GM12892 (cell line): ENCODE data around the gene RASGRP2.

ENCODE experiments used
- DNase-seq: peaks from one replicate; pipeline ENCODE4 v3.0.0; 2011; ENCODE audit not compliant: insufficient read length
- FAIRE-seq: peaks from 2 replicates; lab custom pipeline; 2011; peaks lifted over from hg19 to GRCh38; lab: Jason Lieb, UNC
- POLR2A ChIP-seq: IDR thresholded peaks from 2 replicates; pipeline ENCODE4 v1.6.1; 2011; ENCODE audit warnings: low read depth, low read length, control low read depth
- POLR2AphosphoS5 ChIP-seq: IDR thresholded peaks from 2 replicates; pipeline ENCODE4 v1.6.1; 2011; ENCODE audit warnings: low read depth, low read length, control low read depth
- TAF1 ChIP-seq: IDR thresholded peaks from 2 replicates; pipeline ENCODE4 v1.6.1; 2011; ENCODE audit warnings: low read depth, mild to moderate bottlenecking, control low read depth, low read length, borderline replicate concordance

RASGRP2 gene

GRCh38 chr11:64784813-64785581, 41.1 kb upstream of the RASGRP2 start:
- no peak for FAIRE-seq

GRCh38 chr11:64778473-64779298, 34.7 kb upstream of the RASGRP2 start, which contains the start of gene SF1:
SF1 (minus strand) TSS chr11:64778542; CDS start chr11:64778392, 150 bp downstream.
- DNase-seq = peak; percentile 90
- FAIRE-seq = peak; percentile 100
- peak; percentile 95 for TF ChIP-seq POLR2A
- TF ChIP-seq TAF1 = peak; percentile 70
- peak; percentile 96 for TF ChIP-seq POLR2AphosphoS5

More at GRCh38 chr11:64784813-64785581, 41.1 kb upstream of the RASGRP2 start:
- TF ChIP-seq POLR2A (no peak), TAF1 (no peak), POLR2AphosphoS5 (no peak)
- no peak for DNase-seq

GRCh38 chr11:64778223-64778472, 34.2 kb upstream of the RASGRP2 start:
- TF ChIP-seq TAF1 = no peak
- peak; percentile 79; the same call in 1 of the 2 replicates for TF ChIP-seq POLR2A
- TF ChIP-seq POLR2AphosphoS5 = no peak
- no peak for DNase-seq
- FAIRE-seq = no peak

GRCh38 chr11:64777449-64778222, 33.7 kb upstream of the RASGRP2 start:
- DNase-seq (peak; percentile 90), FAIRE-seq (peak; percentile 84)
- TF ChIP-seq POLR2AphosphoS5 = peak; percentile 71; the same call in 1 of the 2 replicates
- peak; percentile 63; the same call in 1 of the 2 replicates for TF ChIP-seq POLR2A
- TF ChIP-seq TAF1 = no peak

GRCh38 chr11:64776875-64777274, 32.9 kb upstream of the RASGRP2 start:
- TF ChIP-seq TAF1 (no peak), POLR2A (no peak), POLR2AphosphoS5 (no peak)
- DNase-seq (no peak), FAIRE-seq (no peak)

GRCh38 chr11:64776425-64776824, 32.5 kb upstream of the RASGRP2 start:
- FAIRE-seq (no peak), DNase-seq (no peak)
- no peak for TF ChIP-seq POLR2AphosphoS5
- TF ChIP-seq TAF1 = no peak
- 0 out of 2 replicates have a peak, but pooled peaks have one; percentile 0 for TF ChIP-seq POLR2A

- FAIRE-seq = no peak
- TF ChIP-seq TAF1 (no peak), POLR2A (no peak), POLR2AphosphoS5 (no peak)
- no peak for DNase-seq
These were observed 30.2 kb upstream of the RASGRP2 start for GRCh38 chr11:64774144-64774543.

GRCh38 chr11:64772303-64773018, 28.5 kb upstream of the RASGRP2 start:
- FAIRE-seq = peak; percentile 44
- peak; percentile 13 for DNase-seq
- no peak for TF ChIP-seq TAF1
- peak; percentile 39; the same call in 1 of the 2 replicates for TF ChIP-seq POLR2AphosphoS5
- TF ChIP-seq POLR2A = peak; percentile 22

- TF ChIP-seq POLR2A = no peak
- no peak for DNase-seq
- FAIRE-seq = peak; percentile 30
These were observed 27.9 kb upstream of the RASGRP2 start for GRCh38 chr11:64771861-64772260.

- DNase-seq = no peak
- FAIRE-seq = no peak
- TF ChIP-seq POLR2A (peak; percentile 4; the same call in 1 of the 2 replicates), TAF1 (no peak), POLR2AphosphoS5 (peak; percentile 82)
These were observed 26.2 kb upstream of the RASGRP2 start for GRCh38 chr11:64770120-64770519.
